Regular cardiac myocyte (primary cell): ENCODE data around the gene TSPAN33. TPM values are rescaled to one million over a fixed set of nuclear protein-coding genes. Genes with fewer than 3 reads are reported as not detected.

ENCODE experiments used
- total RNA-seq: library from RNA; depleted of rRNA; stranded (reverse); fragments of >200 nt; gene quantifications from 2 replicates; pipeline ENCODE4 v1.2.3, GENCODE V29; 2014

TSPAN33 gene
- 0.19 and 0.85 TPM in 2 replicates for total RNA-seq

DNA sequence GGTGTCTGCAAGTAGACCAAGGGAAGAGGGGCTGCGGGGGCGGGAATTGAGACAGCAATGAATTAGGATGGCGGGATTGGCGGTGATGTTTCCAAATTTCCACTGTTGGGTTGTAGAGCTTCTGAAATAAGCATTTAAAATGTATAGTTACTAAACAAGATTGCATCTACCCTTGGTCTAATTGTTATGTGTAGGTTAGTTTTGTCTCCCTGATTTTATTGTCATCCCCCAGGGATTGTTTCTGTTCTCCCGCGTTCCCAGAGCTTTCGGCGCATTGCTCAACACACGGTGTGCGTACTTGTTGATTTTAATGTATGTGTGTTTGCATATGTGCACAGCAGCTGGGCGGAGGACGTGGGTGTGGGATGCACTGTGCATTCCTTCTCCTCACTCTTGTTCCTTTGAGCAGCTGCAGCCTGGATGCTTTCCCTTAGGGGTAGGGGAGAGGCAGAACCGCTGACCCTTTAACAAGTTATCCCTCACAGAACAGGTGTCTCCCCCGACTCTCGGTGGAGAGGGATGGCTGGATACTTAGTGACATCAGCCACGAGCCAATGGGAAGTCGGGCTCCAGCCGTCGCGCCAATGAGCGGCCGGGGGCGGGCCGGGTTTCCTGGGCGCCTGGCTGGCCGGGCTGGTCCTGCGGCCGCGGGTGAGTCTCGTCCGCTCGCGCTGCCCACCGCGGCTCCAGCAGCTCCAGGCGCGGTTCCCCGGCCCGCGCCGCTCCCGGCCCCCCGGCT lies at the start of gene TSPAN33:
TSPAN33 (plus strand) TSS at position 613 of the 739 bp plus-strand sequence. CDS start 274 bp downstream, outside the sequence.

DNA sequence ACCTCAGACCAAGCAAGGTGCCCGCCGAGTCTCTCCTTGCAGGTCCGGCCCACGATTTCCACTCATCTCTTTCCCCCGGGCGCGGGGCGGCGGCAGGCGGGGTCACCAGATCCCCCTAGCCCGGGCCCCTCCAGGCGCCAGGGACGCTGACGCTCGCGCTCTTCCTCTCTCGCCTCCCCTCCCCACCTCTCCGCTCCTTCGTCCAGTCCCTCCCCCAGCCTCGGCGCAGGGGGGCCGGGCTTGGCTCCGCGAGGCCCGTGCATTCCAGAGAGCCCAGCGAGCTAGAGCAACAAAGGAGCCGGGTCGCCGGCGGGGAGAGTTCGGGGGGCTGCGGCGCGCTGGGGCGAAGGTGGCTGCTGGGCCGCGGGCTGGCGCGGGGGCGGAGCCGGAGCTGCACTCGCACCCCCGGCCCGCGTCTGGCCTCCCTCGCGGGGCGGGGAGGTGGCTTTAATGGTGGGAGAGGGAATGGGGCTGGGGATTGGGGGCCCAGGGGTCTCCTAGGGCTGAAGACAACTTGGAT lies 43.9 kb downstream of the TSPAN33 start, which contains the start of gene SMO:
SMO (plus strand) TSS at position 262 of the 520 bp plus-strand sequence. CDS start 519 bp downstream, outside the sequence.

Other genes with a start within 250 kb of the TSPAN33 start
- 0.19 and 1.4 TPM in 2 replicates for gene KCP, start 234.0 kb upstream of the TSPAN33 start, total RNA-seq
- under 0.01 and 0.56 TPM in 2 replicates for gene IRF5, start 206.8 kb upstream of the TSPAN33 start, total RNA-seq
- gene TNPO3, start 89.6 kb upstream of the TSPAN33 start, total RNA-seq = 64.3 and 81.3 TPM in 2 replicates
- 4.8 and 21.4 TPM in 2 replicates for gene SMO, start 43.9 kb downstream of the TSPAN33 start, total RNA-seq
- 4.6 and 10.1 TPM in 2 replicates for gene AHCYL2, start 80.3 kb downstream of the TSPAN33 start, total RNA-seq